Panc1 (cell line): Measurements from ENCODE around the gene SLC25A13. TPM values are rescaled to one million over a fixed set of nuclear protein-coding genes. Genes with fewer than 3 reads are reported as not detected.

Experiments
- ATAC-seq: fragments of 200-7000 bp; cut with Tn5 transposase; 2 replicates; pipeline ENCODE4 v1.9.1; 2020; ENCODE audit warnings: mild to moderate bottlenecking, moderate library complexity
- BruUV-seq: library from RNA; stranded (reverse); fragments of 400-500 nt; replicated peaks from 2 replicates; lab custom pipeline; 2021; lab: Mats Ljungman, UMichigan
- CTCF ChIA-PET: fragments of 300-600 bp; sonication (Branson Sonifier 250); formaldehyde crosslinking; loops from one replicate; lab custom pipeline; 2022; ENCODE audit warnings: antibody characterized with exemption; lab: Charles Lee
- POLR2A ChIA-PET: fragments of 300-600 bp; sonication (Branson Sonifier 250); formaldehyde crosslinking; loops from one replicate; lab custom pipeline; 2022; ENCODE audit warnings: antibody characterized with exemption; lab: Charles Lee
- DNase-seq: peaks from one replicate; pipeline ENCODE4 v3.0.0-alpha.2; 2010; ENCODE audit warnings: low read depth, low spot score
- H3K27ac ChIP-seq: 2 replicates; pipeline ENCODE4 v1.5.1; 2011; ENCODE audit warnings: mild to moderate bottlenecking, low read length, inconsistent platforms
- H3K27me3 ChIP-seq: fragments of 200-500 bp; sonication (Bioruptor generic); 2 replicates; pipeline ENCODE4 v1.6.0; 2014; ENCODE audit warnings: low read length, inconsistent platforms; ENCODE audit not compliant: control insufficient read depth, insufficient read depth
- H3K36me3 ChIP-seq: fragments of 200-500 bp; sonication (Bioruptor generic); 2 replicates; pipeline ENCODE4 v1.5.1; 2014; ENCODE audit warnings: inconsistent platforms, mild to moderate bottlenecking, low read length, moderate library complexity; ENCODE audit not compliant: control insufficient read depth, insufficient read depth
- H3K4me1 ChIP-seq: 2 replicates; pipeline ENCODE4 v1.5.1; 2011; ENCODE audit warnings: inconsistent platforms, mild to moderate bottlenecking, low read length, moderate library complexity; ENCODE audit not compliant: control insufficient read depth, insufficient read depth
- H3K4me3 ChIP-seq, 2 experiments: 2 replicates each; pipeline ENCODE4 v1.5.1; 2011 to 2012; ENCODE audit warnings: low read depth in 2 of 2, low read length in 2 of 2, mild to moderate bottlenecking in 2 of 2, inconsistent platforms in 1 of 2, moderate library complexity in 1 of 2
- H3K9me3 ChIP-seq: fragments of 200-500 bp; sonication (Bioruptor generic); 2 replicates; pipeline ENCODE4 v1.5.1; 2014; ENCODE audit warnings: low read depth, mild to moderate bottlenecking, inconsistent platforms, low read length, moderate library complexity; ENCODE audit not compliant: control insufficient read depth, insufficient read depth
- CTCF ChIP-seq: fragments of 450-650 bp; IDR thresholded peaks from 2 replicates; pipeline ENCODE4 v1.5.1; 2017; ENCODE audit warnings: mild to moderate bottlenecking
- POLR2AphosphoS5 ChIP-seq: IDR thresholded peaks from 2 replicates; pipeline ENCODE4 v1.6.1; 2012; ENCODE audit warnings: mild to moderate bottlenecking, low read depth, low read length, moderate library complexity
- REST ChIP-seq, 2 experiments: IDR thresholded peaks; 2 replicates each; pipeline ENCODE4 v1.6.1; 2011 to 2012; ENCODE audit warnings: low read depth in 2 of 2, control low read depth in 1 of 2, low read length in 1 of 2, mild to moderate bottlenecking in 1 of 2, moderate library complexity in 1 of 2; ENCODE audit not compliant: insufficient read depth in 1 of 2
- SIN3A ChIP-seq: IDR thresholded peaks from 2 replicates; pipeline ENCODE4 v1.6.1; 2012; ENCODE audit warnings: low read depth, mild to moderate bottlenecking, low read length, moderate library complexity, borderline replicate concordance; ENCODE audit not compliant: insufficient read depth
- TCF7L2 ChIP-seq: IDR thresholded peaks from 2 replicates; pipeline ENCODE4 v1.6.1; 2011; ENCODE audit warnings: mild to moderate bottlenecking, low read depth, low read length, inconsistent platforms
- in situ Hi-C: cut with HindIII; loops from 2 replicates; pipeline ENCODE4 v1.10.0; 2016; ENCODE audit warnings: low sequenced_read_pairs, low pct_unique_long_range_greater_than_20kb
- intact Hi-C: fragments of 100-400 bp; cut with micrococcal nuclease; formaldehyde crosslinking; loops from one replicate; pipeline ENCODE4 v1.10.0; 2022; ENCODE audit not compliant: unreplicated experiment
- total RNA-seq: library from RNA; stranded (reverse); gene quantifications from one replicate; pipeline ENCODE4 v1.2.1, GENCODE V29; 2021; ENCODE audit not compliant: unreplicated experiment

SLC25A13 gene
- total RNA-seq, 1 experiment from 2014 or later, result 69.4 TPM

- Histone ChIP-seq H3K27me3 (no peaks in the 10 kb centered on the region), H3K9me3 (no peaks in the 10 kb centered on the region), H3K4me3 (no peak overlapping the region), H3K36me3 (peaks cover 12% of the 10 kb centered on the region), H3K27ac (no peak overlapping the region), H3K4me1 (no peaks in the 10 kb centered on the region)
- intact Hi-C loops, result no loop called here
- in situ Hi-C loops, result no loop called here
- no peak for TF ChIP-seq REST (IDR thresholded peaks at IDR 0.05; ENCODE audit: insufficient read depth in 1 of 2, low read depth in 2 of 2, low read length in 1 of 2)
- TF ChIP-seq SIN3A, result no peak
- TF ChIP-seq CTCF, result no peak
- no peak for TF ChIP-seq TCF7L2
- no peak for TF ChIP-seq POLR2AphosphoS5
- ChIA-PET POLR2A (interaction anchor here (0.5 kb wide), 1 partner anchor 7 kb away, joined by 4 read pairs; no protein-coding TSS in a partner anchor), CTCF (no interaction called here)
- DNase-seq (no peak), ATAC-seq (no peak)
- no TSS peak for BruUV-seq
Measured at GRCh38 chr7:96167424-96167823, 154.5 kb downstream of the SLC25A13 start.

GRCh38 chr7:96161897-96162296 lies 160.0 kb downstream of the SLC25A13 start:
- ChIA-PET CTCF (no interaction called here), POLR2A (no interaction called here)
- Histone ChIP-seq H3K36me3 (no peaks in the 10 kb centered on the region; the same call in 1 of the 2 replicates), H3K4me1 (no peaks in the 10 kb centered on the region), H3K27ac (no peak overlapping the region), H3K27me3 (no peaks in the 10 kb centered on the region), H3K4me3 (no peak overlapping the region), H3K9me3 (no peaks in the 10 kb centered on the region)
- TF ChIP-seq SIN3A (no peak), CTCF (no peak), REST (IDR thresholded peaks at IDR 0.05; ENCODE audit: insufficient read depth in 1 of 2, low read depth in 2 of 2, low read length in 1 of 2) (no peak), TCF7L2 (no peak), POLR2AphosphoS5 (no peak)
- BruUV-seq, result no TSS peak
- no peak for ATAC-seq
- in situ Hi-C loops, result no loop called here
- no peak for DNase-seq
- intact Hi-C loops, result no loop called here
